ENCODE measurements around the gene RNLS.
A peak's percentile ranks its signal among the peaks of the same experiment; 100 is the strongest.
"Not testable (repeated sequence)": the region's sequence is repeated elsewhere in the genome, so short reads cannot be mapped to it uniquely, and the experiment has no call there.

The RNLS gene

DNA sequence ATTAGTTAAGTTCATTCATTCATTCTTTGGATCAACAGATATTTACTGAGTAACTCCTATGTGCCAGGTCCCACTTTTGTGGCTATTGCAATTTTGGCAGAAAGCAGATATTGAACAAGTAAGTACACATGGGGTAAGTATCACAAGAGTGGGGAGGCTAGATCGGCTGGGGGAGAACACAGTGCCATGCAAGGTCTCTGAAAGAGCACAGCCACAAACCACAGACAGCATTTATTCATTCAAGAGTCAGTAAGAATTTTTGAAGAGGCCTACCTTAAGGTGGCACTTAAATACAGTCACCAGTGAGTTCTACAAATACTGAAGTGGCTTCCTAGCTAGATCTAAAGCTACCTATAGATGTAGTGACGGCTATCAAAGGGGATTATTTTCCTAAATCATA, 304.2 kb downstream of the RNLS start:
- TF ChIP-seq Cebpa-rat (IDR thresholded peaks at IDR 0.05): no peak
- no peaks in the 10 kb centered on the region for H3K36me3 ChIP-seq
- H3K9me3 ChIP-seq: no peaks in the 10 kb centered on the region

DNA sequence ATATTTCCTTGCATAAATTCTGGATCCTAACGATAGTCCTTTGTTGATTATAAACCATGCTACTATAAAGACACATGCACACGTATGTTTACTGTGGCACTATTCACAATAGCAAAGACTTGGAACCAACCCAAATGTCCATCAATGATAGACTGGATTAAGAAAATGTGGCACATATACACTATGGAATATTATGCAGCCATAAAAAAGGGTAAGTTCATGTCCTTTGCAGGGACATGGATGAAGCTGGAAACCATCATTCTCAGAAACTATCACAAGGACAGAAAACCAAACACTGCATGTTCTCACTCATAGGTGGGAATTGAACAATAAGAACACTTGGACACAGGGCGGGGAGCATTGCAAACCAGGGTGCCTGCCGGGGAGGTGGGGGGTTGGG, 306.2 kb downstream of the RNLS start:
- peaks cover 28% of the 10 kb centered on the region for H3K4me1 ChIP-seq
- not testable (repeated sequence) for H3K36me3 ChIP-seq, H3K4me3 ChIP-seq, H3K27ac ChIP-seq, H3K9me3 ChIP-seq, H3K4me2 ChIP-seq, H4K20me1 ChIP-seq, H3K9ac ChIP-seq, H3K27me3 ChIP-seq

More for the DNA sequence above, 304.2 kb downstream of the RNLS start:
- Histone ChIP-seq H4K20me1 (no peaks in the 10 kb centered on the region), H3K4me2 (no peak overlapping the region), H3K4me3 (no peak overlapping the region), H3K27me3 (no peaks in the 10 kb centered on the region), H3K27ac (no peak overlapping the region), H3K9ac (no peak overlapping the region), H3K4me1 (peaks cover 34% of the 10 kb centered on the region)

DNA sequence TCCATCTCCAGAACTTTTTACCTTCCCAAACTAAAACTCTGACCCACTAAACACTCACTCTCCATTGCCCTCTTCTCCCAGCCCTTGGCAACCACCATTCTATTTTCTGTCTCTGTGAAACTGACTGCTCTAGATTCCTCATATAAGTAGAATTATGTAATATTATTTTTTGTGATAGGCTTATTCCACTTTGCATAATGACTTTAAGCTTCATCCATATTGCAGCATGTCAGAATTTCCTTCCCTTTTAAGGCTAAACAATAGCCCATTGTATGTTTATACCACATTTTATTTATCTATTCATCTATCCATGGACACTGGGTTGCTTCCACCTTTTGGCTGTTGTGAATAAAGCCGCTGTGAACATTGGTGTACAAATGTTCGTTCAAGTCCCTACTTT, 308.8 kb downstream of the RNLS start:
- Histone ChIP-seq H3K4me1 (peaks cover 44% of the 10 kb centered on the region), H3K4me2 (no peak overlapping the region)

GRCh38 chr10:88273567-88273966, 309.6 kb downstream of the RNLS start:
- TF ChIP-seq Cebpa-rat (IDR thresholded peaks at IDR 0.05): no peak
- H3K4me3 ChIP-seq: no peak overlapping the region
- no peak overlapping the region for H3K9ac ChIP-seq
- peaks cover 45% of the 10 kb centered on the region for H3K4me1 ChIP-seq
- no peak overlapping the region for H3K4me2 ChIP-seq
- no peaks in the 10 kb centered on the region for H3K9me3 ChIP-seq
- H4K20me1 ChIP-seq: no peaks in the 10 kb centered on the region
- no peaks in the 10 kb centered on the region for H3K36me3 ChIP-seq
- no peaks in the 10 kb centered on the region for H3K27me3 ChIP-seq
- no peak overlapping the region for H3K27ac ChIP-seq

More for the DNA sequence above, 308.8 kb downstream of the RNLS start:
- Histone ChIP-seq H3K36me3 (no peaks in the 10 kb centered on the region), H3K9me3 (no peaks in the 10 kb centered on the region), H3K27ac (no peak overlapping the region), H3K27me3 (no peaks in the 10 kb centered on the region), H4K20me1 (no peaks in the 10 kb centered on the region), H3K4me3 (no peak overlapping the region), H3K9ac (no peak overlapping the region)
- TF ChIP-seq Cebpa-rat (IDR thresholded peaks at IDR 0.05): no peak

DNA sequence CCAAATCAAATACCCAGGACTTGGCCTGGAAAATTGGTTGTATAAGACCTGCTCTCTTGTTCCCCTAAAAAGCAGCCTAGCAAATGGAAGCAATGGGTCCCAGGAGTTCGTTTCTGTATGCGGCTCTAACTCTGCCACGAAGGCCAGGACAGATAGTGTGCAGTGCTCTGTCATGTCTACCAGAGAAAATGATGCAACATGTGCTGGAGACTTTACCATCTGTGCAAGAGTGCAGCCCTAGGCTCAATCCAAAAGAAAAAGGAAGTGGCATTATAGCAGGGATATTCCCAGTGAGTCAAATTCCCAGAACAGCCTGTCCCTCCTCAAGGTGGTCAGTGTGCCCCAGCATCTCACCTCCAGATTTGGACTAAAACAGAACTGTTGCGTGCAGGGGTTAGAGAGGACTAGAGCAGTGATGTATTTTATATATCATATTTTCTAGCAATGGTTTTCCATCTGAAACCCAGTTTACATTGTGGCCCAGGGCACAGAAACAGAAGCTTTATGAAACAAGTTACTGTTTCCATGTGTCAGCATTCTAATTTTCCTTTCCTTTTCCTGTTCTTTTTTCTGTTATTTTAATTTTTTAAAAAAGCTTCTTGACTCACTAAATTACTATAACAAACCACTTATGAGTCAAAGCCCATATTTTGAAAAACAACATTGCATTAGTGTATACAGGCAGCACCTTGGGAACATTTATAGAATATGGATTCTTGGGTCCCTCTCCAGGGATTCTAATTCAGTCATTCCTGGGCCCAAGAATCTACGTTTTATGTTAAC, 311.2 kb downstream of the RNLS start:
- no peaks in the 10 kb centered on the region for H3K36me3 ChIP-seq
- H3K9me3 ChIP-seq: no peaks in the 10 kb centered on the region
- peak; percentile 58 for TF ChIP-seq Cebpa-rat (IDR thresholded peaks at IDR 0.05)
- H3K4me1 ChIP-seq: peaks cover 61% of the 10 kb centered on the region
- H3K4me3 ChIP-seq: no peak overlapping the region
- peak overlapping the region; percentile 51; the same call in 1 of the 2 replicates for H3K9ac ChIP-seq
- no peaks in the 10 kb centered on the region for H4K20me1 ChIP-seq
- no peaks in the 10 kb centered on the region for H3K27me3 ChIP-seq
- peak overlapping the region; percentile 75 for H3K4me2 ChIP-seq
- peak overlapping the region; percentile 59 for H3K27ac ChIP-seq

GRCh38 chr10:88270871-88271713, 312.0 kb downstream of the RNLS start:
- H3K4me3 ChIP-seq: no peak overlapping the region
- H3K27me3 ChIP-seq: no peaks in the 10 kb centered on the region
- peak overlapping the region; percentile 75 for H3K4me2 ChIP-seq
- peak overlapping the region; percentile 51; the same call in 1 of the 2 replicates for H3K9ac ChIP-seq
- H3K27ac ChIP-seq: peak overlapping the region; percentile 59
- no peaks in the 10 kb centered on the region for H4K20me1 ChIP-seq
- no peaks in the 10 kb centered on the region for H3K9me3 ChIP-seq
- no peak for TF ChIP-seq Cebpa-rat (IDR thresholded peaks at IDR 0.05)
- H3K4me1 ChIP-seq: peaks cover 69% of the 10 kb centered on the region
- H3K36me3 ChIP-seq: no peaks in the 10 kb centered on the region

DNA sequence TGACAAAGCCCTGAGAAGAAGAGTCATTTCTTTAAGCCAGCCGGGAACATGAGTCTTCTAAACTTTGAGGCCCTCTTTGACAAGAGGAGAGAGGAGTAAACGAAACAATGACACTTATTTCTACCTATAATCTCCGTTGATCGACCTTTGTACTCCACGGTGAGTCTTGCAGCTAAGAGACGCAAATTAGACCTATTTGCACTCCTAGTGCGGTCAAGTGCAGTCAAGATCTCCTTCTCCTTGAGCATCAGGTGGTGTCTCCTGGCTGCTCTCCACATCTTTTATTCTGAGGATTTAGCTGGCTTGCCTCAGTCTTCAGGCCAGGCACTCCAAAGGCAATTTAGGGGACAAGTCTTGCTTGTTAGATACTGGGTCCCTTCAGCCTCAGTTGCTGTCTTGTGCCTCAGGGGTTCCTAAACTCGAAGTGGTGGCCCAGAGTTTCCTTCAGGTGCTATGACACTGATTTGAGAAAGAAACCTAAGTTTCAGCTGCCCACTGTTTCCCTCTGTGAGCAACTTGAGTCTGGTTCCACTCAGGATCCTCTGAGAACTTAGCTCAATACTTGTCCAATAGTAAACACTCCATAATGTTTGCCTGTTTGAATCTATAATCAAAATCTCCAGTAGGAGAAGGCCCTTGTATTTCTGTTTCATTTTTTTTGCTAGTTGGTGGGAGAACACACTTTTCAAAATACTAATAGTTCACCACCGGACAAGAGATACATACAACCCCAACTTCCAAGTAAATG, 312.9 kb downstream of the RNLS start:
- H3K4me3 ChIP-seq: no peak overlapping the region
- peak overlapping the region; percentile 59; the same call in 1 of the 2 replicates for H3K27ac ChIP-seq
- peaks cover 76% of the 10 kb centered on the region for H3K4me1 ChIP-seq
- H3K27me3 ChIP-seq: no peaks in the 10 kb centered on the region
- no peak for TF ChIP-seq Cebpa-rat (IDR thresholded peaks at IDR 0.05)
- H3K36me3 ChIP-seq: no peaks in the 10 kb centered on the region
- H4K20me1 ChIP-seq: no peaks in the 10 kb centered on the region
- peak overlapping the region; percentile 75 for H3K4me2 ChIP-seq
- no peaks in the 10 kb centered on the region for H3K9me3 ChIP-seq
- H3K9ac ChIP-seq: no peak overlapping the region

- Histone ChIP-seq H3K9ac (no peak overlapping the region), H3K36me3 (no peaks in the 10 kb centered on the region), H3K9me3 (0 out of 2 replicates have a peak, but pooled peaks cover 4% of the 10 kb centered on the region), H3K4me3 (no peak overlapping the region), H3K27me3 (no peaks in the 10 kb centered on the region), H4K20me1 (no peaks in the 10 kb centered on the region), H3K4me2 (no peak overlapping the region), H3K27ac (no peak overlapping the region), H3K4me1 (peaks cover 37% of the 10 kb centered on the region)
- no peak for TF ChIP-seq Cebpa-rat (IDR thresholded peaks at IDR 0.05)
Observed at GRCh38 chr10:88262591-88263234, 320.4 kb downstream of the RNLS start.

- peaks cover 22% of the 10 kb centered on the region for H3K4me1 ChIP-seq
- no peak overlapping the region for H3K9ac ChIP-seq
- H3K4me2 ChIP-seq: no peak overlapping the region
- no peak for TF ChIP-seq Cebpa-rat (IDR thresholded peaks at IDR 0.05)
- H3K27me3 ChIP-seq: no peaks in the 10 kb centered on the region
- H3K4me3 ChIP-seq: no peak overlapping the region
- no peaks in the 10 kb centered on the region for H3K36me3 ChIP-seq
- H3K9me3 ChIP-seq: 0 out of 2 replicates have a peak, but pooled peaks cover 4% of the 10 kb centered on the region
- H4K20me1 ChIP-seq: no peaks in the 10 kb centered on the region
- no peak overlapping the region for H3K27ac ChIP-seq
Observed at GRCh38 chr10:88261152-88261551, 322.0 kb downstream of the RNLS start.

Data from BLaER1 (cell line).